Gastrocnemius medialis (tissue), 4 donors: ENCODE measurements around the gene MADCAM1.

Experiments
- POLR2A ChIP-seq, 2 donors: fragments of 450-650 bp; IDR thresholded peaks; one replicate each; pipeline ENCODE4 v1.6.1; 2017; ENCODE audit warnings: antibody characterized with exemption in 2 of 2, mild to moderate bottlenecking in 2 of 2, moderate library complexity in 2 of 2
- TF ChIP-seq, protein P1 (sequence below), 5 experiments: fragments of 450-650 bp in 3 of 5; fragments of 200-600 bp in 2 of 5; sonication (generic) in 2 of 5; IDR thresholded peaks in 4 of 5; conservative IDR thresholded peaks in 1 of 5; 1 replicate in 4 of 5; 2 replicates in 1 of 5; pipeline ENCODE4 v1.5.1; 2016 to 2019; ENCODE audit warnings: antibody characterized with exemption in 5 of 5, mild to moderate bottlenecking in 3 of 5, moderate library complexity in 3 of 5

GRCh38 chr19:501646-502045 is 5.4 kb downstream of the MADCAM1 start:
- TF ChIP-seq, protein P1, sequence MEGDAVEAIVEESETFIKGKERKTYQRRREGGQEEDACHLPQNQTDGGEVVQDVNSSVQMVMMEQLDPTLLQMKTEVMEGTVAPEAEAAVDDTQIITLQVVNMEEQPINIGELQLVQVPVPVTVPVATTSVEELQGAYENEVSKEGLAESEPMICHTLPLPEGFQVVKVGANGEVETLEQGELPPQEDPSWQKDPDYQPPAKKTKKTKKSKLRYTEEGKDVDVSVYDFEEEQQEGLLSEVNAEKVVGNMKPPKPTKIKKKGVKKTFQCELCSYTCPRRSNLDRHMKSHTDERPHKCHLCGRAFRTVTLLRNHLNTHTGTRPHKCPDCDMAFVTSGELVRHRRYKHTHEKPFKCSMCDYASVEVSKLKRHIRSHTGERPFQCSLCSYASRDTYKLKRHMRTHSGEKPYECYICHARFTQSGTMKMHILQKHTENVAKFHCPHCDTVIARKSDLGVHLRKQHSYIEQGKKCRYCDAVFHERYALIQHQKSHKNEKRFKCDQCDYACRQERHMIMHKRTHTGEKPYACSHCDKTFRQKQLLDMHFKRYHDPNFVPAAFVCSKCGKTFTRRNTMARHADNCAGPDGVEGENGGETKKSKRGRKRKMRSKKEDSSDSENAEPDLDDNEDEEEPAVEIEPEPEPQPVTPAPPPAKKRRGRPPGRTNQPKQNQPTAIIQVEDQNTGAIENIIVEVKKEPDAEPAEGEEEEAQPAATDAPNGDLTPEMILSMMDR (IDR thresholded peaks at IDR 0.05 in 4 of 5, conservative IDR thresholded peaks at IDR 0.05 in 1 of 5), result no peak
- no peak for TF ChIP-seq POLR2A (IDR thresholded peaks at IDR 0.05)
